Suprapubic skin (tissue), 4 donors: ENCODE results near the gene IL5. TPM values are rescaled to one million over a fixed set of nuclear protein-coding genes. Genes with fewer than 3 reads are reported as not detected.

ENCODE experiments used
- DNase-seq, 2 donors: peaks; one replicate each; pipeline ENCODE4 v3.0.0-alpha.2; 2019; ENCODE audit warnings: low spot score in 2 of 2
- H3K27ac ChIP-seq: fragments of 200-600 bp; sonication (generic); one replicate; pipeline ENCODE4 v1.5.1; 2019
- H3K27me3 ChIP-seq: fragments of 200-600 bp; sonication (generic); one replicate; pipeline ENCODE4 v1.5.1; 2019
- H3K36me3 ChIP-seq: fragments of 200-600 bp; sonication (generic); one replicate; pipeline ENCODE4 v1.5.1; 2019
- H3K4me1 ChIP-seq: fragments of 200-600 bp; sonication (generic); one replicate; pipeline ENCODE4 v1.5.1; 2019
- H3K4me3 ChIP-seq: fragments of 200-600 bp; sonication (generic); one replicate; pipeline ENCODE4 v1.5.1; 2019; ENCODE audit warnings: mild to moderate bottlenecking
- H3K9me3 ChIP-seq: fragments of 200-600 bp; sonication (generic); one replicate; pipeline ENCODE4 v1.5.1; 2019
- CTCF ChIP-seq, 2 donors: fragments of 200-600 bp in 1 of 2; fragments of 450-650 bp in 1 of 2; sonication (generic) in 1 of 2; IDR thresholded peaks; one replicate each; pipeline ENCODE4 v1.5.1; 2016 to 2019; ENCODE audit warnings: antibody characterized with exemption in 2 of 2, mild to moderate bottlenecking in 1 of 2, moderate library complexity in 1 of 2
- EP300 ChIP-seq: sonication (generic); formaldehyde crosslinking; IDR thresholded peaks from one replicate; pipeline ENCODE4 v1.6.1; 2017; ENCODE audit warnings: antibody characterized with exemption
- POLR2A ChIP-seq, 2 donors: fragments of 450-650 bp; IDR thresholded peaks; one replicate each; pipeline ENCODE4 v1.6.1; 2017; ENCODE audit warnings: antibody characterized with exemption in 2 of 2, mild to moderate bottlenecking in 2 of 2, moderate library complexity in 2 of 2
- POLR2AphosphoS5 ChIP-seq, 3 donors: sonication (generic); formaldehyde crosslinking; IDR thresholded peaks; one replicate each; pipeline ENCODE4 v1.6.1; 2017; ENCODE audit warnings: antibody characterized with exemption in 3 of 3
- WGBS: methylation state at CpG from one replicate; pipeline ENCODE4 v1.1.5; 2018; 5-methylcytosine and 5-hydroxymethylcytosine counted together
- total RNA-seq, 4 donors: library from RNA; depleted of rRNA; stranded (reverse); fragments of >200 nt; gene quantifications; one replicate each; pipeline ENCODE4 v1.1.0, GENCODE V29; 2016

The IL5 gene
- total RNA-seq, 4 donors from 2014 or later = not detected

GRCh38 chr5:132497488-132497997 lies 45.8 kb downstream of the IL5 start:
- Histone ChIP-seq H3K9me3 (no peaks in the 10 kb centered on the region), H3K4me3 (peak overlapping the region; percentile 77), H3K36me3 (no peaks in the 10 kb centered on the region), H3K27me3 (no peaks in the 10 kb centered on the region), H3K4me1 (peaks cover 42% of the 10 kb centered on the region), H3K27ac (peak overlapping the region; percentile 95)
- 33% methylated on average over 6 of the region's 6 CpGs for WGBS
- DNase-seq = peak in 1 of 2 donors; percentile 87
- TF ChIP-seq POLR2AphosphoS5 (IDR thresholded peaks at IDR 0.05) (peak in 1 of 3 donors; percentile 18), POLR2A (IDR thresholded peaks at IDR 0.05) (no peak)

DNA sequence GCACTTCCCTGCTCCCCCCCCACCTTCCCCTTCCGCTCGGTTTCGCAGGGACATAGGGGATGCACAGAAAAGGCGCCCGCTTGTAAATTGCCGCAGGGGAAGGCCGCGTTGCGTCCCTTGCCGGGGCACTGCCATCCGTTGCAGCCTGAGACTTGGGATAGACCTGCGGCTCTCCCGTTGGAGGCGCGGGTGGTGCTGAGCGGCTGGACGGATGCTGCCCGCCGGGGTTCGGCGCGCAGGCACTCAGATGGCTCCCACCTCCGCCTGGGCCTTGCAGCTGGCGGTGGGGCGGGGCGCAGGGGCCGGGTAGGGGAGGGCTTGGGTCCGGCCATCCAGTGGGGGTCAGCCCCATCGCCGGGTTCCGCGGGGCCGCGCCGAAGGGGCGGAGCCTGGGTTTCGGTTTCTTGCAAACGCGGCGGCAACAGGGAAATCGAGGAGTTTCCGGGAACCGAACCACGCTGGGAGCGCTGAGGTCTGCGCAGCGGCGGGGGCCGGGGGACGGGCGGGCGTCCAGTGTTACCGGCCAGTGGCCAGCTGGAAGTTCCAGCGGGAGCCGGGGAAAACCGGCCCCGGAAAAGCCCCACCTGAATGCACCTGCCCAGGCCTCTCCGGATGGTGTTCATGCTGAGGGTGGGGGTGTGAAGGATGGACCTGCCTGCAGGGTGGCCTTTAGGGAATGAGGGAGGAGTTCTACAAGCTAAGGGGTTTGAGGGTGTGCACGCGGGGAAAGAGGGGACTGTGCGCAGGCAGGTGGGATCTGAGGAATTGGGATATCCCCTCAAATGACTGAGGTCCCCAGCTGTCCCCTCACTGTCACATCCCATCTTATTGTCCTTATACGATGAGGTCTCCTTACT lies 46.5 kb downstream of the IL5 start:
- WGBS = 6% methylated on average over 33 of the region's 62 CpGs
- TF ChIP-seq POLR2A (IDR thresholded peaks at IDR 0.05) (no peak), EP300 (no peak), CTCF (IDR thresholded peaks at IDR 0.05) (no peak), POLR2AphosphoS5 (IDR thresholded peaks at IDR 0.05) (no peak)
- Histone ChIP-seq H3K4me3 (peak overlapping the region; percentile 77), H3K27ac (peak overlapping the region; percentile 95), H3K27me3 (no peaks in the 10 kb centered on the region), H3K4me1 (peaks cover 46% of the 10 kb centered on the region), H3K36me3 (no peaks in the 10 kb centered on the region), H3K9me3 (no peaks in the 10 kb centered on the region)
- peak; percentile 94 to 96 for DNase-seq

- Histone ChIP-seq H3K36me3 (no peaks in the 10 kb centered on the region), H3K27ac (peak overlapping the region; percentile 95), H3K9me3 (no peaks in the 10 kb centered on the region), H3K27me3 (no peaks in the 10 kb centered on the region), H3K4me1 (peaks cover 53% of the 10 kb centered on the region), H3K4me3 (peak overlapping the region; percentile 77)
- WGBS = 7% methylated on average over 4 of the region's 18 CpGs
- DNase-seq = peak; percentile 91
- TF ChIP-seq POLR2AphosphoS5 (IDR thresholded peaks at IDR 0.05) = no peak
- TF ChIP-seq POLR2A (IDR thresholded peaks at IDR 0.05) = no peak
- TF ChIP-seq EP300 = no peak
- TF ChIP-seq CTCF (IDR thresholded peaks at IDR 0.05) = no peak
Measured at GRCh38 chr5:132496191-132496630, 47.1 kb downstream of the IL5 start.

DNA sequence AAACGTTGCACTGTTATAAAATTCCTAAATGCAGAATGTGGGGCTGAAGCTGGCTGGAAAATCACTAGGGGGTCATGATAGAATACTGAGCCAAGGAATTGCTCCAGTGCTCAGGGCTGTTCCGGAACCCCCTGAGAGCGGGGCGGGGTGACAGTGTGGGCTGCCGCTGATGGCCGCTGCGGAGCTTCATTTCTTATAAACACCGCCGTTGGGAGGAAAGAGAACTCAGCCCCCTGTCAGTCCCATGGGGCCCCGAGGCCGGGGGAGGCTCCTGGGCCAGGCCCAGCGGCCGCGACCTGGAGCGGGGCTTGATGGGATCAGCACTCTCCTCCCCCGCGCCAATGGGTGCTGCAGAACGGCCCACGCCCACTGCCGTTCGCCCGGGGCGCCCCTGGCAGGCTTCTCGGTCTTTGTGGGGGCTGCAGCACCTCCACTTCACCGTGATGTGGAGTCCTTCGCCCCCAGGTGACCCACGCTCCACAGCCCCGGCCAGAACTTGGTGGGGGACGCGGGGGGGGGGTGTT lies 47.6 kb downstream of the IL5 start:
- peaks cover 57% of the 10 kb centered on the region for H3K4me1 ChIP-seq
- TF ChIP-seq EP300 = no peak
- no peak for TF ChIP-seq CTCF (IDR thresholded peaks at IDR 0.05)
- TF ChIP-seq POLR2AphosphoS5 (IDR thresholded peaks at IDR 0.05) = peak in 2 of 3 donors; percentile 17 to 23
- peak in 1 of 2 donors; percentile 32 for TF ChIP-seq POLR2A (IDR thresholded peaks at IDR 0.05)

DNA sequence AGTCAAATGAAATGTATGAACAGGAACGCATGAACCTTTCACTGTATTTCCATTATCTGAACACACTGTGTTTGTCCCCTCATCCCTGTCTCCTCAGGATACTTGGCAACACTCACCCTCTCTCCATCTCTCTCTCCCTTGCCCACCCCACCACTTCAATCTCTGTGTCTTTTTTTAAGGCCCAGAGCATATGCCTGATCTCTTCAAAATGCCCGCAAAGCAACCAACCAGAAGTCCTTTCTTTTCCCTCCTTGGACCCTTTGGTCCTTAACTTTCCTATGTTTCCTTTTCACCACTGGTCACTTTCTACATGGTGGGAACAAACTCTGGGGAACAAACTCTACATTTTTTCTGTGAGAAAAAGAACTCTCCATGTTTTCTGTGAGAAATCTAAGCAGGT lies 49.5 kb downstream of the IL5 start:
- peaks cover 69% of the 10 kb centered on the region for H3K4me1 ChIP-seq
- TF ChIP-seq EP300 (no peak), CTCF (IDR thresholded peaks at IDR 0.05) (no peak), POLR2AphosphoS5 (IDR thresholded peaks at IDR 0.05) (no peak), POLR2A (IDR thresholded peaks at IDR 0.05) (no peak)
- H3K36me3 ChIP-seq = no peaks in the 10 kb centered on the region
- no peak overlapping the region for H3K27ac ChIP-seq
- H3K27me3 ChIP-seq = no peaks in the 10 kb centered on the region
- no peaks in the 10 kb centered on the region for H3K9me3 ChIP-seq
- WGBS = 96% methylated on average over 2 of the region's 2 CpGs
- DNase-seq = no peak
- no peak overlapping the region for H3K4me3 ChIP-seq

More for the DNA sequence above, 47.6 kb downstream of the IL5 start:
- 2% methylated on average over 9 of the region's 30 CpGs for WGBS
- DNase-seq = peak in 1 of 2 donors; percentile 91
- Histone ChIP-seq H3K9me3 (no peaks in the 10 kb centered on the region), H3K27me3 (no peaks in the 10 kb centered on the region), H3K36me3 (no peaks in the 10 kb centered on the region), H3K27ac (peak overlapping the region; percentile 95), H3K4me3 (peak overlapping the region; percentile 77)
